ENCODE measurements around the gene TRAIP. TPM values are rescaled to one million over a fixed set of nuclear protein-coding genes. Genes with fewer than 3 reads are reported as not detected.

Gene TRAIP
- total RNA-seq, 1 donor from 2014 or later: 27.9 TPM

DNA sequence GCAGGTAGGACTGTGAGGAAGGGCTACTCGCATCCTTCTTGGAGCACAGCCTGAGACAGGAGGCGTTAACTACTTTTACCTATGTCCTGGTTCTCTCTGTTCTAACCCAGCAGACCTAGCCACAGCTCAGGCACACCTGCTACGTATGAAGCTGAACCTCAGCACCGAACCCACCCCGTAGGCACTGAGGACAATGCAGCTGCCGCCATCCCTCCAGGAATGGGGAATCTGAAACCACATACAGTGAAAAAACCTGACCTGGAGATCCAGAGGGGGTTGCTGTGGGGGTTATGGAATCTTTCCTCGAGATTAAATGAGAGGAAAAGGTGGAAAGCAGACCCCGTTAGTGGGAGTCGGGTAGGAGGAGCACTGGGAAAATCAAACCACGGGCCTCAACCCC is 32.9 kb upstream of the TRAIP start:
- no peak for DNase-seq (ENCODE audit: low spot score)
- H3K9me3 Mint-ChIP-seq: no peaks in the 10 kb centered on the region
- no peak overlapping the region for H3K27ac Mint-ChIP-seq
- no peaks in the 10 kb centered on the region for H3K27me3 Mint-ChIP-seq (ENCODE audit: insufficient read depth)
- no peaks in the 10 kb centered on the region for H3K36me3 Mint-ChIP-seq (ENCODE audit: low read depth)
- intact Hi-C loops (cut with micrococcal nuclease): no loop called here
- H3K4me3 Mint-ChIP-seq: no peak overlapping the region
- no peaks in the 10 kb centered on the region for H3K4me1 Mint-ChIP-seq (ENCODE audit: low read depth)

DNA sequence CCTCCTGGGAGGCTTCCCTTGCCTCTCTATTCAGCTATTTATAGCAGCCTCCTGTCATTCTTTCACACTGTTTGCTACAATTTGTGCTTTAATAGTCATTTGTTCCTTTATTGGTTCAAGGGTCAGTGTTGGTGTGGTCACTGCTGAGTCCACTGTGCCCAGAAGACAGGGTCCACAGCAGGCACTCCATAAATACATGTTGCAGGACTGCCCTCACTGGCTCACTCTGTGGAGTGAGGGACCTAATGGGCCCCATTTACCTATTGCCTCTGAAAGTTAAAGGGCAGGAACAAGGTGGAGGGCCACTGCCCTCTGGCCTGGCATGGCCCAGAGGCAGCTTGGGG is 30.5 kb upstream of the TRAIP start:
- peaks cover 3% of the 10 kb centered on the region for H3K27me3 Mint-ChIP-seq (ENCODE audit: insufficient read depth)
- no peaks in the 10 kb centered on the region for H3K4me1 Mint-ChIP-seq (ENCODE audit: low read depth)
- H3K9me3 Mint-ChIP-seq: no peaks in the 10 kb centered on the region
- no peak overlapping the region for H3K4me3 Mint-ChIP-seq
- no peak for DNase-seq (ENCODE audit: low spot score)
- H3K36me3 Mint-ChIP-seq (ENCODE audit: low read depth): no peaks in the 10 kb centered on the region
- H3K27ac Mint-ChIP-seq: no peak overlapping the region
- intact Hi-C loops (cut with micrococcal nuclease): no loop called here

DNA sequence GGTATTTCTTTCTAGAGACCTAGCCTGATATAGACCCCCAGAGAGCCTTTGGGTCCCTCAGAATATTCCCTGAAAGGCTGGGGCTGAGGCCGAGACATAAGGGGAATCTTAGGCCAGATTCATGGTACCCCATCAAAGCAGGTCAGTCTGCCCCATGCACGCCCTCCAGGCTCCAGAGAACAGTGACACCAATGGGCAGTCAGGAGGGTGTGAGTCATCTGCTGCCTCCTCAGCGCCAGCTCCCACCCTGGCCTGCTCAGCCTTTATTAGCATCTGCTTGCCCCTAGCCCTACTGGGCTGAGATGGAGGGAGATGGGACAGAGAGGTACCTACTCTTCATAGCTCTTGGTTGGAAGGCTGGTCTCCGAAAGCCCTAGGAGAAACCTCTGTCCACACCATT is 27.6 kb upstream of the TRAIP start:
- no peak for DNase-seq (ENCODE audit: low spot score)
- Mint-ChIP-seq H3K36me3 (ENCODE audit: low read depth) (no peaks in the 10 kb centered on the region), H3K4me3 (no peak overlapping the region), H3K9me3 (no peaks in the 10 kb centered on the region), H3K27me3 (ENCODE audit: insufficient read depth) (peaks cover 5% of the 10 kb centered on the region), H3K27ac (no peak overlapping the region), H3K4me1 (ENCODE audit: low read depth) (no peaks in the 10 kb centered on the region)
- intact Hi-C loops (cut with micrococcal nuclease): no loop called here

DNA sequence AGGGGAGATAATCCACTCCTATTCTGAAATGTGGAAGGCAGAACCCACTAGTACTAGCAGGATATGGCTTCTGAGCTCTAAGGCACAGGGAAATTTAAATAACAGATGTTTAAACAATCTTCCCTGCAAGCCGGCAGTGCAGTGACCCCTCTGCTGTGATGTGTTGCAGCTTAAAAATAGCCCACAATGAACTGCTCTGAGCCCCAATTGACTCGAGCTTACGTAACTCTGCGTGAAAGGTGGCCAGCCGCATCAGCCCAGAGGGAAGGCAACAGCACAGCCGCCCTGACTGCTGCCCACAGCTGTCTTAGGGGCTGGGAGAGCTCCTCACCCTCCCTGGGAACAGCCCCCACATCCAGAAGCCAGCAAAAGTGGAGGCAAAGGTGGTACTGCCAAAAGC is 25.8 kb upstream of the TRAIP start:
- peaks cover 5% of the 10 kb centered on the region for H3K27me3 Mint-ChIP-seq (ENCODE audit: insufficient read depth)
- intact Hi-C loops (cut with micrococcal nuclease): no loop called here
- H3K4me1 Mint-ChIP-seq (ENCODE audit: low read depth): no peaks in the 10 kb centered on the region
- H3K9me3 Mint-ChIP-seq: no peaks in the 10 kb centered on the region
- no peak for DNase-seq (ENCODE audit: low spot score)
- H3K36me3 Mint-ChIP-seq (ENCODE audit: low read depth): no peaks in the 10 kb centered on the region
- no peak overlapping the region for H3K4me3 Mint-ChIP-seq
- no peak overlapping the region for H3K27ac Mint-ChIP-seq

DNA sequence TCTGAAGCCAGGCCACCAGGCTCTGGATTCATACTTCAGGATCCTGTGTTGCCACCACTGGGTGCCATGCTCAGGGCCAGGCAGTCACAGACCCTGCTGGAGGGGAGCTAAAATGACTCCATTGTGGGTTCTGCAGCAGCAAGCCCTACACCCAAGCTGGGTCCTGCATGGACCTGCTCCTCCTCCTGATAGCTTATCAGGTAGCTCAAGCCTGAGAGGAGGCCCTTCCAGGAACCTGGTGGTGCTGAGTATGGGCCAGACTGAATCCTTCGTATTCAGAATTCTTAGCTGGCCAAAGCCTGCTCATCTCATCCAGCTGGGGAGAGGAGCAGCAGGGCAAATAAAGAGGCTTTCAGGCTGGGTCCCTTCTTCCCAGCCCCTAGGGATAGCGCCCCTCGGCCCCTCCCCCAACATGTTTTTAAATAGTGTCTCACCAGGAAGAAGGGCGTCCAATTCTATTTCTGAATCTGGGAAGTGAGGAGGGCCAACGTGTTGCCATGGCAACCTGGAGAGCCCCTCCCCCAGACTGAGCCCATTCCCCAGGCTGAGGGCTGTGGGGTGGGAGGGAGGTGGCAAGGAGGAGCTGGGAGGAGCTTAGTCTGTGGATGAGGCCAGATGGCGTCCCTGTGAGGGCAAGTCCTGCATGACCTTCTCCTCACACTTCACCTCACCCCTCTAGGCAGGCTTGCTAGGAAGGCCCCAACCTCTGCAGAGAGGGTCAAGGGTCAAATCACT is 24.4 kb upstream of the TRAIP start:
- H3K27me3 Mint-ChIP-seq (ENCODE audit: insufficient read depth): peaks cover 5% of the 10 kb centered on the region
- H3K27ac Mint-ChIP-seq: no peak overlapping the region
- no peak overlapping the region for H3K4me3 Mint-ChIP-seq
- intact Hi-C loops (cut with micrococcal nuclease): no loop called here
- no peaks in the 10 kb centered on the region for H3K4me1 Mint-ChIP-seq (ENCODE audit: low read depth)
- no peaks in the 10 kb centered on the region for H3K9me3 Mint-ChIP-seq
- DNase-seq (ENCODE audit: low spot score): no peak
- no peaks in the 10 kb centered on the region for H3K36me3 Mint-ChIP-seq (ENCODE audit: low read depth)

DNA sequence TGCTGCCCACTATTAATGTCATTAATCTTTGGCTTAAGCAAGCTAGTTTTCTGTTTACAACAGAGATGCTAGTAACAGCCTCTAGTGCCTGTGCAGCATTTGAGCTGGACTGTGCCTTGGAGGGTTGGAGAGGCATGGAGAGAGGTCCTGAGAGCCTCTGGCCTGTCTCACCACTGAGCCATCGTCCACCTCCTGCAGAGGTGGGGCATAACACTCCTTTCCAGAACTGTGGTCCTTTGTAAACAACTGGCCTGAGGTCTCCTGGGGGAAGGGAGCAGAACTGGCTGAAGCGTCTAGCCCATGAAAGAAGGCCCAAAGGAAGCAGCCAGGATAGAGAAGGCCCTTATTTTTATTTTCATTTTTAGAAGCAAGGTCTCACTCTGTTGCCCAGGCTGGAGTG is 23.4 kb upstream of the TRAIP start:
- Mint-ChIP-seq H3K27ac (no peak overlapping the region), H3K36me3 (ENCODE audit: low read depth) (no peaks in the 10 kb centered on the region), H3K27me3 (ENCODE audit: insufficient read depth) (peaks cover 5% of the 10 kb centered on the region), H3K4me1 (ENCODE audit: low read depth) (no peaks in the 10 kb centered on the region), H3K4me3 (no peak overlapping the region), H3K9me3 (no peaks in the 10 kb centered on the region)
- DNase-seq (ENCODE audit: low spot score): no peak
- intact Hi-C loops (cut with micrococcal nuclease): no loop called here

DNA sequence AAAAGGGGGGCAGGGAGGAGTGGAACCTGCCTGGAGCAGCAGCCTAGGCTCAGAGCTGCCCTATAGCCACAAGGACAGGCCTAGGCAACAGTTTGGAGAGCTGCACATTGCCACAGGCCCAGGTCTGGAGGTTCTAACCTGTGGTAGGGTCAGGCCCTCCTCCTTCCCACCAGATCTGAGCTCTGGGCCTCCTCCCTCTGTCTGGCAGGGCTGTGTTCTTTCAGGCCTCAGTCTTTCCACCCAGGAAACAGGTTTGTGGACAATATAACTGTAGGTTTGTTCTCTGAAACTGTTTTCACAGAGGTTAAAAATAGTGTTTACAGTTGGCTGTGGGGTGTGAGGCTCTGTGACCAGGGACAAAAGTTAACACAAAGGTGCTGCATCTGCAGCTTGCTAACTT is 22.3 kb upstream of the TRAIP start:
- no peak overlapping the region for H3K4me3 Mint-ChIP-seq
- no peaks in the 10 kb centered on the region for H3K4me1 Mint-ChIP-seq (ENCODE audit: low read depth)
- no peaks in the 10 kb centered on the region for H3K36me3 Mint-ChIP-seq (ENCODE audit: low read depth)
- DNase-seq (ENCODE audit: low spot score): no peak
- H3K27me3 Mint-ChIP-seq (ENCODE audit: insufficient read depth): peaks cover 5% of the 10 kb centered on the region
- H3K27ac Mint-ChIP-seq: no peak overlapping the region
- intact Hi-C loops (cut with micrococcal nuclease): no loop called here
- H3K9me3 Mint-ChIP-seq: no peaks in the 10 kb centered on the region

DNA sequence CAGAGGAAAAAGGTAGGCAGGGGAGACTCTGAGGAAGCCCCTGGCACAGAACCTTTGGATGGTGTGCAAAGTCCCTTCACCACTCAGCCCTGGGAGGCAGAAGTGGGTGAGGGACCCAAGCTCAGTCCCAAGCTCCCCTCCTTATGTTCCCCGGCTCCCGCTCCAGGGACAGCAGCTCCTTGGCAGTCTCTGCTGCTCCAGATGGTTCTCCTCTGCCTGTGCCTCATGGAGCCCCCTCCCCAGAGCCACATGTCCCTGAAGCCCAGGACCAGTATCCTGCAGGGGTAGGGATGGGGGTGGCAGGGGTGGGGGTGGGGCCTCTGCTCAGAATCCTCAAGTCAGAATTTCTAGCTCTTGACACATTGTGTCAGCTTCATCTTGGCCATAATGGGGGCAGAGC is 21.4 kb upstream of the TRAIP start:
- Mint-ChIP-seq H3K9me3 (no peaks in the 10 kb centered on the region), H3K36me3 (ENCODE audit: low read depth) (no peaks in the 10 kb centered on the region), H3K27ac (no peak overlapping the region), H3K4me1 (ENCODE audit: low read depth) (no peaks in the 10 kb centered on the region), H3K4me3 (no peak overlapping the region), H3K27me3 (ENCODE audit: insufficient read depth) (peaks cover 2% of the 10 kb centered on the region)
- intact Hi-C loops (cut with micrococcal nuclease): no loop called here
- no peak for DNase-seq (ENCODE audit: low spot score)

DNA sequence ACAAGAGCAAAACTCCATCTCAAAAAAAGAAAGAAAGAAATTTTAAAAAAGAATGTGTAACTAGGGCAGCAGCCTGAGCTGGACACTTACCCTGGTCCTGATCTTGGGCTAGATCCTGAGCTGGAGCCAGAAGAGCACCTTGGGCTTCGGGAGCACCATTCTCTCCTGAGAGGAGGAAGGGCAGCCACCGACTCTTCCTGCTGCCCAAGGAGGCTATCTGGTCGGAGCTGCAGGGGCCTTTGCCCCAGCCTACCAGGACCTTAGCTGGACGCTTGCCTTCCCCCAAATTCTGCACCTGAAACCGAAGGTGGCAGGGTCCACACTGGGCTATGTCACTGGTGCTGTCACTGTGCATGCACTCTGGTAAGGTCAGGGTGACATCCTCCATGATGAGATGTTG is 20.2 kb upstream of the TRAIP start:
- Mint-ChIP-seq H3K9me3 (no peaks in the 10 kb centered on the region), H3K36me3 (ENCODE audit: low read depth) (no peaks in the 10 kb centered on the region), H3K4me3 (no peak overlapping the region), H3K27me3 (ENCODE audit: insufficient read depth) (peaks cover under 1% of the 10 kb centered on the region), H3K27ac (no peak overlapping the region), H3K4me1 (ENCODE audit: low read depth) (no peaks in the 10 kb centered on the region)
- intact Hi-C loops (cut with micrococcal nuclease): no loop called here
- DNase-seq (ENCODE audit: low spot score): no peak

DNA sequence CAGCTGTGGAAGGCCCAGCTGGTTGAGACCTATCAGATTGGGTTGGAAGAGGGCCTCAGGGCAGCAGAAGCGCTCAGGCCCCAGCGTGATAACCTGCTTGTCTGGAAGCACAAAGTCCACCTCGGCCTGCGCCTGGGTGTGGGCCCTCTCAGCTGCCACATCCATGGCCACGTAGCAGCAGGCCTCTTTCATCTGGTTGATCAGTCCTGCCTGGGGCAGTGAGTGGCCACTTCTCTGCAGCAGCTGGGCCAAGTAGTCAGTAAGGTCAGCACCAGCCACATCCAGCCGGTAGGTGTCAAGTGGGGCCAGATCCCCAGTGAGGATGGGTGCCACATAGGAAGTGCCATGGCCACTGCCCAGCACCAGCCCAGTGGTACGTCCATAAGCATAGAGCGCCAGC is 17.3 kb upstream of the TRAIP start:
- intact Hi-C loops (cut with micrococcal nuclease): no loop called here

DNA sequence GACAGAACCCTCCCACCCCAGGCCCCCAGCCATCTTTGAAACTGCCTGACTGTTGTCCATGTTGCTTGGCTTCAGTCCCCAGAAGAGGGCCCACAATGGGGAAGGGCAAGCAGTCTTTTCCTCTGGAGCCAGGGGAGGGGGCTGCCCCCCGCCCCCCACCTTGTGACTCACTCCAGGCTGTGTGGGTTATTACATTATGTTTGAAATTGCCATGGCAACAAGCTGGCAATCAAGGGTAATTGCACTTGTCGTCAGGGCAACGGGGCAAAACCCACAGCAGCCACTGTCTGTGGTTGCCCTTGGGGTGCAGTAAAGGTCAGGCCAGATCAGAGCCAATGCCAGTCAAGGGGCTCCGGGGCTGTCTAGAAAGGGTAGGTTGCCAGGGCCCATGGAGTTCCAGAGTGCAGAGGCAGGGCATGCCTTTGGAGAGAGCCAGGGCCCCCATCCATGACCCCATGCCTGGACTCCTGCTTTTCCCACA is 16.5 kb upstream of the TRAIP start:
- Mint-ChIP-seq H3K9me3 (no peaks in the 10 kb centered on the region), H3K4me3 (no peak overlapping the region)
- intact Hi-C loops (cut with micrococcal nuclease): no loop called here

More for the DNA sequence above, 17.3 kb upstream of the TRAIP start:
- H3K27me3 Mint-ChIP-seq (ENCODE audit: insufficient read depth): peaks cover 16% of the 10 kb centered on the region
- H3K4me3 Mint-ChIP-seq: no peak overlapping the region
- no peaks in the 10 kb centered on the region for H3K4me1 Mint-ChIP-seq (ENCODE audit: low read depth)
- H3K36me3 Mint-ChIP-seq (ENCODE audit: low read depth): no peaks in the 10 kb centered on the region
- no peaks in the 10 kb centered on the region for H3K9me3 Mint-ChIP-seq
- H3K27ac Mint-ChIP-seq: no peak overlapping the region
- DNase-seq (ENCODE audit: low spot score): no peak

DNA sequence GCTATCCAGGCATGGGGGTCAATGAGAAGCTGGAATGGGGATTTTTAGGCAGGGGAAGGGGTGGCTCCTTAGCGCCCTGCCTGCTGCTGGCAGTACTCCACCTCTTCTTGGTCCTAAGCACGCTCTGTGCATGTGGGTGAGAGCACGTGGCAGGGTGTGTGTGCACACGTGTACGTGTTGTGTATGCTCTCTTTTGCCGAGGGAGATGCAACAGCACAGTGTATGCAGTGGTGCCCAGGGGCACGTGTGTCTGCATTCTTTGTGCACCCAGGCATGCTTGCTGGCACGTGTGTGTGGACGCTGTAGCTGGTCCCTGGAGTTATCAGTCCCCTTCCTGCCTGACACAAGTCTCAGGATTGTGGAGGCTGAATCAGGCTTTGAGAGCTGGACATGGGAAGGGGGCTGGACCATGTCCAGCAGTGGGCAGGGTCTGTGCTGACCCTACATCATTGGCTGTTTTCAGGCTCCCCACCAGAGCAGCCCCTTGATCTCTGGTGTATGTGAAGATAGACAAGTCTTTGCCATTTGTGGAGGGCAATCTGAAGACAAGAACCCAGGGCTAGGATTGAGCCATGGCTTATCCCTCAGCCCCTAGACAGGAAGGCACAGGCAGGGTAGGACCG is 15.3 kb upstream of the TRAIP start:
- H3K36me3 Mint-ChIP-seq (ENCODE audit: low read depth): no peaks in the 10 kb centered on the region
- H3K9me3 Mint-ChIP-seq: no peaks in the 10 kb centered on the region
- DNase-seq (ENCODE audit: low spot score): no peak
- intact Hi-C loops (cut with micrococcal nuclease): no loop called here
- no peak overlapping the region for H3K4me3 Mint-ChIP-seq
- H3K4me1 Mint-ChIP-seq (ENCODE audit: low read depth): no peaks in the 10 kb centered on the region
- H3K27ac Mint-ChIP-seq: no peak overlapping the region
- peaks cover 32% of the 10 kb centered on the region for H3K27me3 Mint-ChIP-seq (ENCODE audit: insufficient read depth)

More for the DNA sequence above, 16.5 kb upstream of the TRAIP start:
- Mint-ChIP-seq H3K36me3 (ENCODE audit: low read depth) (no peaks in the 10 kb centered on the region), H3K27me3 (ENCODE audit: insufficient read depth) (peaks cover 23% of the 10 kb centered on the region), H3K27ac (no peak overlapping the region), H3K4me1 (ENCODE audit: low read depth) (no peaks in the 10 kb centered on the region)
- DNase-seq (ENCODE audit: low spot score): no peak

DNA sequence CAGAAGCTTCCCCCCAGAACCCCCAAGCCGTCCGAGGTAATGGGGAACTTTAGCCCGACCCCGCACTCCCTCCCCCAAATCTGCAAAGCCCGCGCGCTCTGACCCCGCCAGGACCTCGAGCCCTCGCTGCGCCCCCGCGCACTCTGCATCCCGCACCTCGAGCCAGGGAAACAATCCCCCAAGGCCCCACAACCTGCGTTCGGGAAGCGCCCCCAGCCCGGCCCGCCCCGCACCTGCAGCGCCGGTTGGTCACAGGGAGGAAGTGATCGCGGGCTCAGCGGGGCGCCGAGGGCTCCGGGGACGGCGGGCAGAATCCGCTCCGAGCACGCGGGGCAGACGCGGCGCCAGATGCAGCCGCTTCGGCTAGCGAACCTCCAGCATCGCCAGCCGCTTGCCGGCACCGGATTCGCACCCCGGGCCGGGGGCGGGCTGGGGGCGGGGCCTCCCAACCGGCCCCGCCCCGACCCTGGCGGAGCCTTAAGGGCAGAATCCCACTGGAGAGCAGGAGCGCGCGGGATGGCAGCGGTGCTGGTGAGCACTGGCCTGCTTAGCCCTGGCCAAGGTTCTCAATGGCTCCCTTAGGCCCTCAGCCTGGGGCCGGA is 13.3 kb upstream of the TRAIP start, which contains the start of gene CAMKV:
CAMKV (minus strand) TSS at position 382 of the 602 bp plus-strand sequence. CDS start 7,518 bp downstream, outside the sequence.
- no peaks in the 10 kb centered on the region for H3K36me3 Mint-ChIP-seq (ENCODE audit: low read depth)
- H3K27me3 Mint-ChIP-seq (ENCODE audit: insufficient read depth): peaks cover 32% of the 10 kb centered on the region
- H3K4me1 Mint-ChIP-seq (ENCODE audit: low read depth): no peaks in the 10 kb centered on the region
- intact Hi-C loops (cut with micrococcal nuclease): loop anchor here (1.0 kb wide), 1 partner anchor 13 kb away; the partner anchor contains the start of gene TRAIP
- DNase-seq (ENCODE audit: low spot score): peak; percentile 30
- H3K9me3 Mint-ChIP-seq: no peaks in the 10 kb centered on the region
- H3K27ac Mint-ChIP-seq: no peak within 1 kb of the TSS
- H3K4me3 Mint-ChIP-seq: peak within 1 kb of the TSS; percentile 42

Measured in activated T-helper 1 cell treated with anti-CD3 and anti-CD28 coated beads, Interleukin-12 subunit alpha, Interleukin-12 subunit beta, Interleukin-2, Interleukin-4 antibody, amounts not matched to agents 30 ng/mL and 10 ng/mL and 1 ng/mL, durations not matched to agents 14 hours and 24 hours and 36 hours (primary cell).